Measurements from ENCODE around the gene N4BP3.
"Not testable (repeated sequence)": the region's sequence is repeated elsewhere in the genome, so short reads cannot be mapped to it uniquely, and the experiment has no call there.

Gene N4BP3

DNA sequence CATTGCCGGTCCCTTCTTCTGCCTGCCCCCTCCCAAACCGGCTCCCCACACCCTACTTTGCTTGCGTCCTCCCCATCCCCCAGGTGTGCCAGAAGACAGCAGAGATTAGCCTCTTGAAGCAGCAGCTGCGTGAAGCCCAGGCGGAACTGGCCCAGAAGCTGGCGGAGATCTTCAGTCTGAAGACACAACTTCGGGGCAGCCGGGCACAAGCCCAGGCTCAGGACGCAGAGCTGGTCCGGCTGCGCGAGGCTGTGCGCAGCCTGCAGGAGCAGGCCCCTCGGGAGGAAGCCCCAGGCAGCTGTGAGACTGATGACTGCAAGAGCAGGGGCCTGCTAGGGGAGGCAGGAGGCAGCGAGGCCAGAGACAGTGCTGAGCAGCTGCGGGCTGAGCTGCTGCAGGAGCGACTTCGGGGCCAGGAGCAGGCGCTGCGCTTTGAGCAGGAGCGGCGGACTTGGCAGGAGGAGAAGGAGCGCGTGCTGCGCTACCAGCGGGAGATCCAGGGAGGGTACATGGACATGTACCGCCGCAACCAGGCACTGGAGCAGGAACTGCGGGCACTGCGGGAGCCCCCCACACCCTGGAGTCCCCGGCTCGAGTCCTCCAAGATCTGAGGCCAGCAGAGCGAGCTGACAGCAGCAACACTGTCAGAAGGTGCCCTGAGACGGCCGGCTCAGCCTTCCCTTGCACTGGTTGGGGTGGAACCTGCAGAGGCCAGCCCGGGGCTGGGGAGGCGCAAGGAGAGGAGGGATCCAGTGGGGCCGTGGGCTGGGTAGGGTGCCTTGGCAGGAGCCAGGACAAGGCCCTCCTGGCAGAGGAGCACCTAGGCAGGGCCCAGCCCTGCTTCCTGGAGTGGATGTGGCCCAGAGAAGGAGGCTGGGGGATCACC, 8.3 kb downstream of the N4BP3 start:
- no peak for DNase-seq

DNA sequence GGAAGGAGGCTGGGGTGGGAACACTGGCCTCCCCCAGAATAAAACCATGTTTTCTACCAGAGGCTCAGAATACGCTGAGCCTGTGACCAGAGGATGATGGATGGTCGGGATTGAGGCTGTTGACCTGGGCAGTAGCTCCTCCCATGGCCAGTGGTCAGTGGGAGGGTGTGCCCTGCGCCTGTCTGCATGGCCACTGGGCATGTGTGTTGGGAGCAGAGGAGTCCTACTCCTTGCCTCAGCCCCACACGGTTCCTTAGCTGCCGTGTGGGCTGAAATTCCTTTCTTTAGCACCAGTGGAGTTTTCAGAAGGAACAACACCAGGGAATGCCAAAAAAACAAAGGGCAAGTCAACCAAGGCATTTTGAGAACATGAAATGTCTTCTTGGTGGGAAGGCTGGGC, 9.0 kb downstream of the N4BP3 start:
- no peak for DNase-seq

DNA sequence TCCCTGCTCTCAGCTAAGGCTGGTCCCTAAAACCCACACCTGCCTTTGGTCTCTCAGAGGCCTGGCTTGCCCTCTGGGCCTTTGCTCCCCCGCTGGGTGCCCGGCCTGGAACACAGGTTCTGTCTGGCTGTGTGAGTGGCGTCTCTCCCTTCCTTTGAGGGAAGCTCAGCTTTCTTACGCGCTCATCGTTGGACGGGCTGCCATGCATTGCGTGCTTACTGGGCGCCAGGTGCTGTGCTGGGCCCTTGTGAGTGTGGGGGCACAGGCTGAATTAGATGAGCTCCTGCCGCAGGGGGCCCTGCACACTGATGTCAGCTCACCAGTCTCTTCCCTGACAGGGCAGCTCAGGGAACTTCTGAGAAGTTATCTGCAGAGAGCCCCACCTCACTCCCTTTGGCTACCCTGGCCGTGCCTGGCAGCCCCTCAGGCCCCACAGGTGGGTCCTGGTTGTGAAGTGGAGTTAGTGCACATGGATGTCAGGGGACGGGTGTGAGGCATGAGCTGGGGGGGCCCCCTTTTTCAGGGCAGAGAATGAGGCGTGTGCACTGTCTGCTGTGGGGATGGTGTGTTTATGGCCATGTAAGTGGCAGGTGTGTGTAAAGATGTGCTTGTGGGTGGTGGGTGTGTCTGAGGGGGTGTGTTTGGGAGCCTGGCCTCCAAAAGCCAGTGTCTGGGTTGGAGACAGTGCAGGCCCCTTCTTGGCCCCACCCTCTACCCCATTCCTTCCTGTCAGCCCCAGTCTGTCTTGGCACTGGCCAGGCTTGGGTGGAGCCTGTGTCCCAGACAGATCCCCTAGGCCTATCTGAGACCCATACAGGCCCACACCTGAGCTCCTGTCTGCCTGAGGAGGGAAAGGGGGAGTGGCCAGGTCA, 10.0 kb downstream of the N4BP3 start:
- no peak for DNase-seq

DNA sequence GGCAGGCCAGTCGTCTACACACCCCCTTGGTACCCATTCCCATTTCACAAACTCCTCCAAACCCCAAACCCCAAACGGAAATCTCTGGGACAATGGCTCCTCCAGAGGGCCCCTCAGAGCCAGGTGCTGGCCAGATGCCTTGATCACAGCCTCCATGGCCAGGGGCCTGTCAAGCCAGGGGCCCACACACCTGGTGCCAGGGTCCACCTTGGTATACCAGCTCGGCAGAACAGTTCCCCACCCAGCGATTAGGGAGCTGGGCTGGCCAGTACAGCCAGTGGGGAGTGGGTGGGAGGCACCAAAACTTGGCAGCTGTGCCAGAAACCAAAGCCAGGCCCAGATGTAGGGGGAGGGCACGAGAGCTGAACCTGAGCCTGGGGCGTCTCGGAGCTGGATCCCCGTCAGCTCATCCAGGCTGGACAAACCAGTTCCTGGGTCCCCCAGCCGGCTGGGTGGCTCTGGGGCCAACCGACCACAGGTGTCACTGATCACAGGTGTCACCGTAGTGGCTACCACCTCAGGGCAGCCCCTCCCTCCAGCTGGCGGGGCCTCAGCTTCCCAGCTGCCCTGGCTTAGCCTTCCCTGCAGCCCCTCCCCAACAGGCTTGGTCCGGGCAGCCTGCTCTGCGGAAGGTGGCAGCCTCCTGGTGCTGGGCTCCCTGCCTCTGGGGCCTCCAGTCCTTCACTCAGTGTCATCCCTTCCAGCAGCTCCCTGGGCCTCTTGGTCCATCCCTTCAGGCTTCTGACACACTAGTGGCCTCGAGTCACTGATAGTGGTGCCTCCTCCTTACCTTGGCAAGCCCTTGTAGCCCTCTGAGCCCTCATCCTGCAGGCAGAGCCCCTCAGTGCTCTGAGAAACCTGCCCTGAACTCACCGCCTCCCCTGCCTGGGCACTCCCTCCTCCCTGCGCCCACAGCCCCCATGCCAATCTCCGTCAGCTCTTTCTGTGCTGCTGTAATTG, 10.9 kb downstream of the N4BP3 start:
- DNase-seq: no peak

DNA sequence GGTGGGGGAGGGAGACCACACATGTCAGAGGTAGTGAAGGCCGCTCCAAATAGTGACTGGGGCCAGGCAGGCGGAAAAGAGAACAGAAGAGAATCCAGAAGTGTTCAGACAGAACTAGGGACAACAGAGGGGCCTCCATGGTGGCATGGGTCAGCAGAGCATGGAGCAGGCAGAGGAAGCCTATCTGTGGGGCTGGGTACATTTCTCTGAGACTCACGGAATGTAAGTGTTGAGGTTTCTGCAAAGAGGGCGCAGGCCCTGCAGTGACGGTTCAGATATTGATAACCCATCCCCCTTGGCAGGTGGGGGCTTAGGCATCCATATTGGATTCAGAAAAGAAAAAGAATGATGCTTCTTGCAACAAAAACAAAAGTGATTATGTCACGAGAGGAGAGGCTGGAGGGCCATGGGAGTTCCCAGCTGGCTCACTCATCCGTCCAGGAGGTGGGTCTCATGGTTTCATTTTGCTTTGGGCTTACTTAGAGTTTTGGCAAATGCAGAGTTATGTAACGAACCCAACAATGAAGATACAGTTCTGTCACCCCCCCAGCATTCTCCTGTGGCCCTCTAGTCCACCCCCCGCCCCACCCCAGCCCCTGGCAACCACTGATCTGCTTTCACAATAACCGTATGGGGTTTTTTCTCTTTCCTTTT, 12.0 kb downstream of the N4BP3 start:
- no peak for DNase-seq

DNA sequence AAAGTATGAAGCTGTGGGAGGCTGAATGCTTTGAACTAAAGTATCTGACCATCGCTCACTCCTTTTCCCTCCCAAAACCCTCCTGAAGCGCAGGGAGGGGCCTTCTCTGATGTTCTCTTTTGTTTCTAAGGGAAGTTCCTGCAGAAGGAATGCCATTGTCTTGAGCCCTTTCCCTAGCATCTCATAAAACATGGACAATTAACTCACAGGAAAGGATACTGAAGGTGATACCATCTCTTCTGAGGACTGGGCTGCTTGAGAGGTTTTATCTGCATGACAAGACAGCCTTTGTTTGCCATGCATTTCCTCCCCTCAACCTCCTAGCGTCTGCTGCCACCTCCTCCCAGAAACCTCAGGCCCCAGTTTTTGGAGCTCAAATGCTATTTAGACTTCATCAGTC, 13.2 kb downstream of the N4BP3 start:
- DNase-seq: no peak

DNA sequence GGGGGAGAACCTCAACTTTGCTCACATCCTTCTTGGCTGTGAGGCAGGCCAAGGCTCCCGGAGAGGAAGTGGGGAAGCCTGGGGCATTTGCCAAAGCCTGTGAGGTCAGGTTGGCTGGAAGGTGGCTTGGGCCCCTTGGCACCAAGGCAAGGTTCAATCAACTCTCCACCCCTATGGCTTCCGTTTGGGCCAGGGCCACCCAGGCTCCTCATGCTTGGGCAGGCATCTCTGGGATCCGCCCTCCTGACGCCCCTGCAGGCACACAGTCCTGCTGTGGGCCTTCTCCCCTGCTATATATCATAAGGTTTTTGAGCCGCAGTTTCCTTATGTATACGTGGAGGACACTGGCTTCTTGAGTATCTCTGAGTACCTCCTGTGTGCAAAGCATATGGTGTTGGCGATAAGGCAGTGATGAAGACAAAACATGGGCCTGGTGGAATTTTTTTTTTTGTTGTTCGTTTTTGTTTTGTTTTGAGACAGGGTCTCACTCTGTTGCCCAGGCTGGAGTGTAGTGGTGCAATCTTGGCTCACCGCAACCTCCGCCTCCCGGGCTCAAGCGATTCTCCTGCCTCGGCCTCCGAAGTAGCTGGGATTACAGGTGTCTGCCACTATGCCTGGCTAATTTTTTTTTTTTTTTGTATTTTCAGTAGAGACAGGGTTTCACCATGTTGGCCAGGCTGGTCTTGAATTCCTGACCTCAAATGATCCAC, 14.1 kb downstream of the N4BP3 start:
- not testable (repeated sequence) for DNase-seq

DNA sequence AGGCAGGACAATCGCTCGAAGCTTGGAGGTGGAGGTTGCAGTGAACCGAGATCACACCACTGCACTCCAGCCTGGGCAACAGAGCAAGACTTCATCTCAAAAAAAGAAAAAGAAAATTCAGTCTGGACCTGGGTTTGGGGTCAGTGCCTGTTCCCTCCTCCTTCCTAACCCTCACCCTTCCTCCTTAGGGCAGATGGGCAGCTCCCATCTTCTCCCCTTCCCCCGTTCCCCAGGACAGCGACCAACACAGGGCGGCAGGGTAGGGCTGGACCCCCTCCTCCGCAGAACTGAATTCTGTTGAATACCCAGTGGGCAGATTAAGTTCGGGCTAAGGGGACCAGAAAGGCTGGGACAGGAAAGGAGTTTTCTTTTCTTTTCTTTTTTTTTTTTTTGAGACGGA, 16.0 kb downstream of the N4BP3 start:
- DNase-seq: no peak

DNA sequence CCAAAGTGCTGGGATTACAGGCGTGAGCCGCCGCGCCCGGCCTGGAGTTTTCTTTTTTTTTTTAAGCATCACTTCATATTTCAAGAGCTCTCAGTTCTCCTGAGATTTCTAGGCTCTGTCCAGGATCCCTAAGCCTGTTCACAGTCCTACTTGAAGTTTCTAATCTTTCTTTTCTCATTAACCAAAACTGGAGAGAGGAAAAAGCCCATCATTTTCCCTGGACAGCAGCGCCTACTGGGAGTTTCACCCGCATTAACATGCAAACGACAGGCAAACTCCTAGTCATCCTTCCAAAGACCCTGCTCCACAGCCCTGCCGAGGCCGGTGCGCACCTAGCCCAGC, 16.9 kb downstream of the N4BP3 start:
- not testable (repeated sequence) for DNase-seq

DNA sequence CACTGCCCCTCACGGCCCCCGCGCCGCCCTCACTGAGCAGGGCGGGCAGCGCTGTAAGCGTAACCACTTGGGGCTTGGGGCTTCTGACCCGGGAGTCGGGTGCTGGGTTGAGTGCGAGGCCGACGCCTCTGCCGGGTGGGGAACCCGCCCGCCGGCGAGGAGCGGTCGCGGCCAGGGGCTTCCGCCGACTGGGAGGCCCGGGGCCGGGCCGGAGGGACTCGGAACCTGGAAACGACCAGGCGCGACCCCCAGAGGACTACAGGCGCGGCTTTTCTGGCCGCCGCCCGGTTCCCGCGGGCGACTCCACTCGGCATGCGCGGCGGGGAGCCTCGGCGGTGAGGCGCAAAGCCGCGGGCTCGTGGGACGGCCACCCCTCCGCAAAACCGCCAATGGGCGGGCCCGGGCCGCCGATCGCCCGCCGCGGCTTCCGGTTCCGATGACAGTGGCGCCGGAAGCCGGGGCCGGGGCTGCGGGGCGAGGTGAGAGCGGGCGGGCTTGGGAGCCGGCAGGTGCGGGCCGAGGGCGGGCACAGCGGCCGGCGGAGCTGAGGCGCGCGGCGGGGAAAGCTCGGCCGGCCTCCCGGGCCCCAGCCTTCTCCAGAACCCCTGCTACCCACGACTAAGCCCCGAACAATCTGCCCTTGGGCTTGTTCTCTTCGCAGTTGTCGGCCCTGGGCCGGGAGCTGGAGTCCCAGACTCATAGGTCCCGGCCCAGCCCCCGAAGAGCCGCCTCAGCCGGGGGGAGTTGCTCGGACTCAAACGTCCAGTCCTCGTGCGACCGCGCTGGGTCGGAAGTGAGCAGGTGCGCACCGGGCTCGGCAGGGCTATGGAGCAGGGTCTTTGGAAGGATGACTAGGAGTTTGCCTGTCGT, 17.5 kb downstream of the N4BP3 start, which contains the start of gene RMND5B:
Gene RMND5B, plus strand, starts transcription at position 439 of the 870 bp plus-strand sequence. CDS start 7,106 bp downstream, outside the sequence.
- DNase-seq: peak in 55 of 58 donors; percentile 23 to 89 (median 72)

DNA sequence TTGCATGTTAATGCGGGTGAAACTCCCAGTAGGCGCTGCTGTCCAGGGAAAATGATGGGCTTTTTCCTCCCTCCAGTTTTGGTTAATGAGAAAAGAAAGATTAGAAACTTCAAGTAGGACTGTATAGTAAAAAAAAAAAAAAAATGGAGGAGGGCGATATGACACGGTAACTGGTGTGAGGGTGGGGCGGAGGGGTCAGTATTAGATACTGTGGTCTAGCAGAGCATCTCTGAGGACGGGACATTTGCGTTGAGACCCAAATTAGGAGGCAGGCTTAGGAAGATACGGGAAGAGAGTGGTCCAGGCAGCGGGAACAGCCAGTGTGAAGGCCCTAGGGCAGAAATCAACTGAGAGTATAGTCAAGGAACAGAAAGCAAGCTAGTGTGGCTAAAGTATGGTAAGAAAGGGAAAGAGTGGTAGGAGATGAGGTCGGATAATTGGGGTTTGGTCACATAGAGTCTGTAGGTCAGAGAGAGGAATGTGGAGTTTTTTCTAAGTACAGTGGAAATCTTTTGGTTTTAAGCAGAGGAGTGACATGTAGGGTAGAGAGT, 18.2 kb downstream of the N4BP3 start:
- DNase-seq: no peak

DNA sequence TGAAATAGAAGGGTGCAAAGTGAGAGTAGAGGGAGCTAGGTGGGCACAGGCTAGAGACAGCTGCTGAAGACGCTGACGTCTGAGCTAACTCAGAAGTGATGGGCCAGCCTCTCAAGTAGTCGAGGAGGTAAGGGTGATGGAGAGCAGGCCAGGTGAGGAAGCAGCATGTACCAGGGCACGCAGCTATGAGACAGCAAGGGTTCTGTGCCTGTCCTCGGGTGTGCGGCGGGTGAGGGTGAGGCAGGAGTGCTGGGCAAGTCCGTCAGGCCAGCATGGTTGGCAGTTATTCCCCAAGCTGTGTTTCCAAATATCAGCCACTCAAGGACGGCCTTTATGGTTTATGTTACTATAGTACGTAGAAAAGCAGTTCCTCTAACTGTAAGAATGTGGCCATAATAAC, 23.7 kb downstream of the N4BP3 start:
- no peak for DNase-seq

DNA sequence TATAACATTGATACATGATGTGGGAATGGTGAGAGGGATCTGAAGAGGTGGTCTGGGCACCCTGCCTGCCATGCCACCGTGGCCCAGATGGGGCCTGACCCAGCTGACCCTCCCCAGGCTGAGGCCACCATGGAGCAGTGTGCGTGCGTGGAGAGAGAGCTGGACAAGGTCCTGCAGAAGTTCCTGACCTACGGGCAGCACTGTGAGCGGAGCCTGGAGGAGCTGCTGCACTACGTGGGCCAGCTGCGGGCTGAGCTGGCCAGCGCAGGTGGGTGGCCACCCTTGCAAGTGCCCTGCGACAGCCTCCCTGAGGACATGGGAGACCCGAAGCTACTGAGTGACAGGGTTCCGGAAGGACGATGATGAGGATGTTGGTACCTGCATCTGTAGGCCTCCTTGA, 24.7 kb downstream of the N4BP3 start:
- no peak for DNase-seq

DNA sequence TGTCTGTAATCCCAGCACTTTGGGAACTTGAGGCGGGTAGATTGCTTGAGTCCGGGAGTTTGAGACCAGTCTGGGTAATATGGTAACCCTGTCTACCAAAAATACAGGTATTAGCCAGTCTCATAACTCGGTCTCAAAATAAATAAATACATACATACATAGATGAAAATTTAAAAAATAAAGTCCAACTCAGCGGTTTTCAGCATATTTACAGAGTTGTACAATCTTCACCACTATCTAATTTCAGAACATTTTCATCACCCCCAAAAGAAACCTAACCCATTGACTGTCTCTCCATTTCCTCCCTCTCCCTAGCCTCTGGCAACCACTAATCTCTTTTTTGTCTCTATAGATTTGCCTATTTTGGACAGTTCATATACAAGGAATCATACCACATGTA, 28.2 kb downstream of the N4BP3 start:
- no peak for DNase-seq

DNA sequence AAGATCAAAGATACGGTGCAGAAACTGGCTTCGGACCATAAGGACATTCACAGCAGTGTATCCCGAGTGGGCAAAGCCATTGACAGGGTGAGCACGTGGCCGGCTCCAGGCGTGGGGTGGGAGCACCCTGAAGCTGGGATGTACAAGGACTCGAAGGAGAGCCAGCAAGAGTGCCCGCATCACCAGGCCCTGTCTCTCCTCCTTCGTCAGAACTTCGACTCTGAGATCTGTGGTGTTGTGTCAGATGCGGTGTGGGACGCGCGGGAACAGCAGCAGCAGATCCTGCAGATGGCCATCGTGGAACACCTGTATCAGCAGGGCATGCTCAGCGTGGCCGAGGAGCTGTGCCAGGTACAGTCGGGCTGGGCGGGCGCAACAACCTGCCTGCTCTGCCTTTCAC, 29.3 kb downstream of the N4BP3 start:
- DNase-seq: no peak

DNA sequence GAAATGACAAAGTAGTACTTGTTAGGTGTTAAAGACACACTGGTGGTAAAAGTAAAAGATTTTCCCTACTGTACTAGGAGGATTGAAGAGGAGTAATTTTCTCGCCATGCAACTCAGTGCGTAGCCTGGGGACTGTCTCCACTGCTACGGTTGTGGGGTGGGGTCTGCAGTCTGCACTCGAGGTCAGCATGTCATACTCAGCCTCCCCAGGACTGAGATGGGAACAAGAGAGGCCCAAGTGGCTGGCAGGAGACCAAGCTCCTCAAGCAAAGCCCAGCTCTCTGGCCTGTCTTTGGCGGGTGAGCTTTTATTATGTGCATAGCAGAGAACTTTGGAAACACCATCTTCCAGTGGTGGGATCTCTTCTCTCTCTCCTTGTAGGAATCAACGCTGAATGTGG, 29.9 kb downstream of the N4BP3 start:
- DNase-seq: no peak

DNA sequence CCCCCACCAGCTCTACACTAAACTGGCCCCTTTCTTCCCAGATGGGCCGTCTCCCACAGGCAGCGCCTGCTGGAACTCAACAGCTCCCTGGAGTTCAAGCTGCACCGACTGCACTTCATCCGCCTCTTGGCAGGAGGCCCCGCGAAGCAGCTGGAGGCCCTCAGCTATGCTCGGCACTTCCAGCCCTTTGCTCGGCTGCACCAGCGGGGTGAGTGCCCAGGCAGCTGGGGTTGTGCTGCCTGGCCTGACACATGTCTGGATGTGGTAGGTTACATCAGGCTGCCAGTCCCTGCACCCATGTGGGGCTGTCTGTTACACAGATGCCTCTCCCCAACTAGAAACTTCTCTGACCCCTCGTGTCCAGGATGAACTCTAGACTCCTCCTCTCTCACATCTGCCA, 30.6 kb downstream of the N4BP3 start:
- DNase-seq: peak in 2 of 58 donors; percentile 13 to 22

DNA sequence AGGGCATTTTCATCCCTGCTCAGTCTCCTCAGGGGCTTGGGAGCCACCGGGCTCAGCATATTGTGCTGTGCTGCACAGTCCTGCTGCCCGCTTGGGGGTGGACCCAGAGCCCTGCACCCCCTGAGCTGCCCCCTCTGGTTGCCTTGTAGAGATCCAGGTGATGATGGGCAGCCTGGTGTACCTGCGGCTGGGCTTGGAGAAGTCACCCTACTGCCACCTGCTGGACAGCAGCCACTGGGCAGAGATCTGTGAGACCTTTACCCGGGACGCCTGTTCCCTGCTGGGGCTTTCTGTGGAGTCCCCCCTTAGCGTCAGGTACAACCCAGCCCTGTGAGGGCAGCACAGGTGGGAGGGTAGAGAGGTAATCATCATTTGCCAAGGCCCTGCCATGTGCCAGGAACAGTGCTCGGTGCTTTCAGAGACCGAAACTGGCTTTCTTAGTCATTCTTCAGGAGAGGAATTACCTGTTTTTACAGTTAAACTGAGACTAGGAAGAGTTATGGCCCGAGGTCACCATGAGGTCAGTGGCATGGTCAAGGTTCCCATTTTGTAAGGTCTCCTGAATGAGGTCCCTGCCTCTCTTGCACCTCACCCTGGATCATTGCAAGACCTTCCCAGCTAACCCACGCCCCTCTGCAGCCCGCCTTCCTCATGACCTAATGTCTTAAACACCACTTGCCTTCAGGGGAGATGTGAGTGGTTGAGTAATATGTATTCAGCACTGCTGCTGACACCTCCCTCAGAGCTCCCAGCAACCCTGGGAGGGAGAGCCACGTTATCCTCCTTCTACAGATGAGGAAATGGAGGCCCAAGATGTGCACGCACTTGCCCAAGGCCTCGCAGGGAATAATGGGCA, 32.9 kb downstream of the N4BP3 start:
- DNase-seq: peak in 11 of 58 donors; percentile 10 to 53 (median 22)
